Smooth muscle cell (in vitro differentiated cells): Measurements from ENCODE around the gene KIF1A. TPM values are rescaled to one million over a fixed set of nuclear protein-coding genes. Genes with fewer than 3 reads are reported as not detected.

ENCODE experiments used
- DNase-seq: peaks from one replicate; lab custom pipeline; 2025; ENCODE audit not compliant: unreplicated experiment; lab: John Stamatoyannopoulos, UW
- H2AFZ ChIP-seq: fragments of 200-600 bp; sonication (generic); 2 replicates; pipeline ENCODE4 v1.6.0; 2016; ENCODE audit warnings: antibody characterized with exemption, low read depth, mild to moderate bottlenecking
- H3F3A ChIP-seq: fragments of 200-600 bp; sonication (generic); 2 replicates; pipeline ENCODE4 v1.6.0; 2017; ENCODE audit warnings: antibody characterized with exemption, low read depth
- H3K27ac ChIP-seq: fragments of 200-600 bp; sonication (generic); 2 replicates; pipeline ENCODE4 v1.5.1; 2016; ENCODE audit warnings: low read depth, mild to moderate bottlenecking
- H3K27me3 ChIP-seq: fragments of 200-600 bp; sonication (generic); 2 replicates; pipeline ENCODE4 v1.6.1; 2016; ENCODE audit warnings: low read depth, mild to moderate bottlenecking
- H3K36me3 ChIP-seq: fragments of 200-600 bp; sonication (generic); 2 replicates; pipeline ENCODE4 v1.5.1; 2016; ENCODE audit warnings: low read depth
- H3K4me1 ChIP-seq: fragments of 200-600 bp; sonication (generic); 2 replicates; pipeline ENCODE4 v1.5.1; 2016; ENCODE audit warnings: low read depth
- H3K4me2 ChIP-seq: fragments of 200-600 bp; sonication (generic); 2 replicates; pipeline ENCODE4 v1.6.0; 2016; ENCODE audit warnings: mild to moderate bottlenecking
- H3K4me3 ChIP-seq: fragments of 200-600 bp; sonication (generic); 2 replicates; pipeline ENCODE4 v1.5.1; 2016; ENCODE audit warnings: mild to moderate bottlenecking
- H3K79me2 ChIP-seq: fragments of 200-600 bp; sonication (generic); 2 replicates; pipeline ENCODE4 v1.6.0; 2016; ENCODE audit warnings: low read depth, mild to moderate bottlenecking
- H3K9ac ChIP-seq: fragments of 200-600 bp; sonication (generic); 2 replicates; pipeline ENCODE4 v1.6.0; 2016; ENCODE audit warnings: low read depth
- H3K9me3 ChIP-seq: fragments of 200-600 bp; sonication (generic); replicated peaks from 2 replicates; pipeline ENCODE4 v1.5.1; 2016; ENCODE audit warnings: low read depth
- H4K20me1 ChIP-seq: fragments of 200-600 bp; sonication (generic); 2 replicates; pipeline ENCODE4 v1.6.0; 2016; ENCODE audit warnings: low read depth
- WGBS: methylation state at CpG from one replicate; pipeline ENCODE4 v1.1.7; 2016; ENCODE audit warnings: low lambda C conversion rate; 5-methylcytosine and 5-hydroxymethylcytosine counted together
- polyA plus RNA-seq: library from polyadenylated mRNA; unstranded; fragments of >200 nt; fragmentation: Nextera tagmentation; extraction: Ambion mirVana; gene quantifications from 2 replicates; pipeline ENCODE4 v1.2.1, GENCODE V29; 2016
- total RNA-seq: library from RNA; depleted of rRNA; stranded (reverse); fragments of >200 nt; gene quantifications from 2 replicates; pipeline ENCODE4 v1.2.3, GENCODE V29; 2014
- TF ChIP-seq, protein P1 (sequence below): fragments of 200-600 bp; sonication (generic); IDR thresholded peaks from 2 replicates; pipeline ENCODE4 v1.5.1; 2017; ENCODE audit warnings: borderline replicate concordance, mild to moderate bottlenecking, antibody characterized with exemption; ENCODE audit not compliant: insufficient read depth, poor library complexity, severe bottlenecking

Gene KIF1A
- total and polyA plus RNA-seq, 2 experiments from 2014 or later, result 4.6 to 8.4 TPM

DNA sequence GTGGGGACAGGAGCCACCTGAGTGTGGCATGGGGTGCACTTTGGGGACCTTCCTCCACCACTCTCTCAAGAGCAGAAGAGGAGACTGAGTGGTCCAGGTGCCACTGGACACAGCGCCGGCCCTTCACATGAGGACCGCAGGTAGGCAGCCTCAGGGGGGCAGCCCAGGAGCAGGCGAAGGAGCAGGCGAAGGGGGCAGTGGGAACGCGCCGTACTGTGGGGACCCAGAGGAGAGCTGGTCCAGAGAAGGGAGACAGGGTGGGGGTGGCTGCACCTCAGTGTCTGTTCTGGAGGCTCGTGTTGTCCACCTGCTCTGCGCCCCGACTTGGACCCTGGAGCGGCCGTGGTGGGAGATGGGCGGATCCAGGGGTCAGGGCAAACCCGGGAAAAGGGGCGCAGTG, 73.3 kb downstream of the KIF1A start:
- Histone ChIP-seq H3K27ac (no peak overlapping the region), H3K27me3 (no peaks in the 10 kb centered on the region), H3K4me2 (no peak overlapping the region), H3K4me1 (no peaks in the 10 kb centered on the region), H3K79me2 (no peaks in the 10 kb centered on the region), H3K9ac (no peak overlapping the region), H2AFZ (no peak overlapping the region), H3K9me3 (no peaks in the 10 kb centered on the region), H3F3A (no peaks in the 10 kb centered on the region), H4K20me1 (no peaks in the 10 kb centered on the region), H3K36me3 (no peaks in the 10 kb centered on the region), H3K4me3 (no peak overlapping the region)
- no peak for DNase-seq
- TF ChIP-seq, protein P1, sequence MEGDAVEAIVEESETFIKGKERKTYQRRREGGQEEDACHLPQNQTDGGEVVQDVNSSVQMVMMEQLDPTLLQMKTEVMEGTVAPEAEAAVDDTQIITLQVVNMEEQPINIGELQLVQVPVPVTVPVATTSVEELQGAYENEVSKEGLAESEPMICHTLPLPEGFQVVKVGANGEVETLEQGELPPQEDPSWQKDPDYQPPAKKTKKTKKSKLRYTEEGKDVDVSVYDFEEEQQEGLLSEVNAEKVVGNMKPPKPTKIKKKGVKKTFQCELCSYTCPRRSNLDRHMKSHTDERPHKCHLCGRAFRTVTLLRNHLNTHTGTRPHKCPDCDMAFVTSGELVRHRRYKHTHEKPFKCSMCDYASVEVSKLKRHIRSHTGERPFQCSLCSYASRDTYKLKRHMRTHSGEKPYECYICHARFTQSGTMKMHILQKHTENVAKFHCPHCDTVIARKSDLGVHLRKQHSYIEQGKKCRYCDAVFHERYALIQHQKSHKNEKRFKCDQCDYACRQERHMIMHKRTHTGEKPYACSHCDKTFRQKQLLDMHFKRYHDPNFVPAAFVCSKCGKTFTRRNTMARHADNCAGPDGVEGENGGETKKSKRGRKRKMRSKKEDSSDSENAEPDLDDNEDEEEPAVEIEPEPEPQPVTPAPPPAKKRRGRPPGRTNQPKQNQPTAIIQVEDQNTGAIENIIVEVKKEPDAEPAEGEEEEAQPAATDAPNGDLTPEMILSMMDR, result no peak
- 98% methylated on average over 16 of the region's 16 CpGs for WGBS

DNA sequence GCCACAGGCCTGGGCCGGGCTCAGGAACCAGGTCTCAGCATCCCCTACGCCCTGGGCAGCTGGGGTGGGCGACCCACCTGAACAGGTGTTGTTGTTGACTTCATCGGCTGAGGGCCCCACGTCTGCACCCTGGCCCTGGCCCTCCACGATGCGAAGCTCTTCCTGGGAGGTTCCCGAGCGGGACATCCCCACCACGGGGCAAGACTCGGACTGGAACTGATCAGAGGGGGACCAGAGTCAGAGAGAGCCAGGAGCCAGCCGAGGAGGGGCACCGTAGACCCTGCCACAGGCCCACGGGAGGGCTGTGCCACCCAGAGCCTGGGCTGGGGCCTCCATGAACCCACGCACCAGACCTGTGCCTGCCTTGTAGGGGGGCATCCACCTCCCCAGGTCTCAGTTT, 74.1 kb downstream of the KIF1A start:
- no peaks in the 10 kb centered on the region for H3K36me3 ChIP-seq
- no peak overlapping the region for H3K4me3 ChIP-seq
- H2AFZ ChIP-seq, result no peak overlapping the region
- no peaks in the 10 kb centered on the region for H3K27me3 ChIP-seq
- TF ChIP-seq, protein P1, result no peak
- H3K9me3 ChIP-seq, result no peaks in the 10 kb centered on the region
- H3K4me2 ChIP-seq, result no peak overlapping the region
- no peaks in the 10 kb centered on the region for H3K79me2 ChIP-seq
- no peaks in the 10 kb centered on the region for H4K20me1 ChIP-seq
- H3K4me1 ChIP-seq, result no peaks in the 10 kb centered on the region
- no peaks in the 10 kb centered on the region for H3F3A ChIP-seq
- no peak overlapping the region for H3K9ac ChIP-seq
- no peak for DNase-seq
- H3K27ac ChIP-seq, result no peak overlapping the region
- WGBS, result 95% methylated on average over 14 of the region's 15 CpGs

DNA sequence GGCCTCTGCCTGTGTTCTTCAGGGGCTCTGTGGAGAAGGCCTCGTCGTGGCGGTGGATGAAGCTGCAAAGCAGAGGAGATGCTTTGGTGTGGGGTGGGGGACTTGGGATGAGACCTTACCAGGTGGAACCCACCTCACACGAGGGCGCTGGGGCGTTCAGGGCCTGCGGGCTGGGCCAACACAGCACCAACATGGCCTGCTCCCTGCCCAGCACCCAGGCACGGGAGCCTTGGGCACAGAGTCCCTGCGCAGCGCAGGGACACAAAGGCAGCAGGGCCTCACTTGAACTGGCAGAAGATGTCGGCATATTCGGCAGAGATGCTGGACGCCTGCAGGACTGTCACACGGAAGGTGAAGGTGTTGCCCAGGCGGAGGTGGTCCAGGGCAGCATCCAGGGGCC, 74.6 kb downstream of the KIF1A start:
- Histone ChIP-seq H4K20me1 (no peaks in the 10 kb centered on the region), H3K4me3 (no peak overlapping the region), H3K27me3 (no peaks in the 10 kb centered on the region), H3K9ac (no peak overlapping the region), H3F3A (no peaks in the 10 kb centered on the region), H3K4me1 (no peaks in the 10 kb centered on the region), H3K4me2 (no peak overlapping the region), H2AFZ (no peak overlapping the region), H3K36me3 (no peaks in the 10 kb centered on the region), H3K27ac (no peak overlapping the region), H3K9me3 (no peaks in the 10 kb centered on the region), H3K79me2 (no peaks in the 10 kb centered on the region)
- no peak for DNase-seq
- TF ChIP-seq, protein P1, result no peak
- 97% methylated on average over 15 of the region's 15 CpGs for WGBS

DNA sequence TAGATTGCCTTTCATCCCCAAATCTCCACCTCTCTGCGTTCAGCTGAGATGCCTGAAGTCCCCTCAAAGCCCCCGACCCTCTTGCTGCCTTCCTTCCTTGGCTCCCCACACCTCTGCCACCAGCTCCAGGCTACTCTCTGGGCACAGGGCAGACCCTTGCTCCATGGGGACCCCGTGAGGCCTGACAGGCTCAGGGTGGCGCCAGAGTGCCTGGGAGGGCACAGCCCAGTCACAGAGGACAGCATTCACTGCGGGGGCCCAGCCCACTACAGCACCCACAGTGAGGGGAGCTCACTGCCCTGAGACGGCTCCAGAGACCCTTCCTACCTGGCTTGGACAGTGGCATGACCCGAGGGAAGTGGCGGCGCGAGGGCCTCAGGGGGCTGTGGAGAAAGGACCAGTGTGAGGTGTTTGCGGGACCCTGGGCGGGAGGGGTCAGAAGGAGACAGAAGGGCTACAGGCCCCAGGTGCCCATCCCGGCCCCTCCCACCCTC, 77.4 kb downstream of the KIF1A start:
- no peak for DNase-seq
- H3K4me3 ChIP-seq, result no peak overlapping the region
- H3K9me3 ChIP-seq, result no peaks in the 10 kb centered on the region
- no peak overlapping the region for H3K4me2 ChIP-seq
- WGBS, result 87% methylated on average over 10 of the region's 13 CpGs
- H2AFZ ChIP-seq, result no peak overlapping the region
- H3K4me1 ChIP-seq, result no peaks in the 10 kb centered on the region
- TF ChIP-seq, protein P1, result no peak
- no peaks in the 10 kb centered on the region for H3K36me3 ChIP-seq
- no peaks in the 10 kb centered on the region for H3K27me3 ChIP-seq
- H3K9ac ChIP-seq, result no peak overlapping the region
- no peak overlapping the region for H3K27ac ChIP-seq
- H3F3A ChIP-seq, result no peaks in the 10 kb centered on the region
- no peaks in the 10 kb centered on the region for H3K79me2 ChIP-seq
- no peaks in the 10 kb centered on the region for H4K20me1 ChIP-seq
